GM12878 (cell line): ENCODE results near the gene COX6A2.

Experiments used
- BRCA1 ChIP-seq: IDR thresholded peaks from 2 replicates; pipeline ENCODE4 v1.6.1; 2011; ENCODE audit warnings: low read depth, low read length, improper control_type of control experiment
- CREB1 ChIP-seq: IDR thresholded peaks from 2 replicates; pipeline ENCODE4 v1.6.1; 2012; ENCODE audit warnings: low read depth, mild to moderate bottlenecking, inconsistent platforms
- FOXM1 ChIP-seq: IDR thresholded peaks from 2 replicates; pipeline ENCODE4 v1.6.1; 2012; ENCODE audit warnings: low read depth, mild to moderate bottlenecking, inconsistent platforms, low read length, moderate library complexity
- IKZF1 ChIP-seq: fragments of 450-650 bp; conservative IDR thresholded peaks from 2 replicates; pipeline ENCODE4 v1.6.1; 2017; ENCODE audit warnings: antibody characterized with exemption, mild to moderate bottlenecking
- MXI1 ChIP-seq: fragments of 150-350 bp; IDR thresholded peaks from 2 replicates; pipeline ENCODE4 v1.6.1; 2011; ENCODE audit warnings: low read depth, mild to moderate bottlenecking, inconsistent platforms, low read length, improper control_type of control experiment
- MYC ChIP-seq: IDR thresholded peaks from 2 replicates; pipeline ENCODE4 v1.6.1; 2011; ENCODE audit warnings: mild to moderate bottlenecking, low read length, moderate library complexity, inconsistent platforms; ENCODE audit not compliant: insufficient read depth, insufficient replicate concordance, insufficient read length, severe bottlenecking
- NFYB ChIP-seq: IDR thresholded peaks from 2 replicates; pipeline ENCODE4 v1.6.1; 2011; ENCODE audit warnings: low read depth, mild to moderate bottlenecking, low read length, improper control_type of control experiment, moderate library complexity; ENCODE audit not compliant: insufficient read depth
- POLR2A ChIP-seq: IDR thresholded peaks from 2 replicates; pipeline ENCODE4 v1.6.1; 2011; ENCODE audit warnings: low read depth, mild to moderate bottlenecking, low read length
- SMC3 ChIP-seq: IDR thresholded peaks from 2 replicates; pipeline ENCODE4 v1.6.1; 2011; ENCODE audit warnings: low read length, improper control_type of control experiment, borderline replicate concordance
- TARDBP ChIP-seq: IDR thresholded peaks from 2 replicates; pipeline ENCODE4 v1.6.1; 2016; ENCODE audit warnings: borderline replicate concordance
- TF ChIP-seq, protein P1 (sequence below): fragments of 450-650 bp; IDR thresholded peaks from 2 replicates; pipeline ENCODE4 v1.6.1; 2016; ENCODE audit warnings: mild to moderate bottlenecking, moderate library complexity, borderline replicate concordance
- TF ChIP-seq, protein P2 (sequence below), 3 experiments: IDR thresholded peaks in 2 of 3; conservative IDR thresholded peaks in 1 of 3; 2 replicates each; pipeline ENCODE4 v1.5.1; 2011; ENCODE audit warnings: low read depth in 3 of 3, low read length in 3 of 3, mild to moderate bottlenecking in 3 of 3, control low read depth in 2 of 3, moderate library complexity in 2 of 3, inconsistent platforms in 1 of 3, mixed read lengths in 1 of 3; ENCODE audit not compliant: control insufficient read depth in 2 of 3, insufficient read depth in 1 of 3; ENCODE audit errors: extremely low read depth in 1 of 3
- TF ChIP-seq, protein P3 (sequence below): IDR thresholded peaks from 2 replicates; pipeline ENCODE4 v1.6.1; 2011; ENCODE audit warnings: low read depth, mild to moderate bottlenecking, low read length, moderate library complexity, borderline replicate concordance; ENCODE audit errors: extremely low read depth
- TF ChIP-seq, protein P4 (sequence below): IDR thresholded peaks from 2 replicates; pipeline ENCODE4 v1.6.1; 2011; ENCODE audit warnings: low read depth, low read length, improper control_type of control experiment, borderline replicate concordance

DNA sequence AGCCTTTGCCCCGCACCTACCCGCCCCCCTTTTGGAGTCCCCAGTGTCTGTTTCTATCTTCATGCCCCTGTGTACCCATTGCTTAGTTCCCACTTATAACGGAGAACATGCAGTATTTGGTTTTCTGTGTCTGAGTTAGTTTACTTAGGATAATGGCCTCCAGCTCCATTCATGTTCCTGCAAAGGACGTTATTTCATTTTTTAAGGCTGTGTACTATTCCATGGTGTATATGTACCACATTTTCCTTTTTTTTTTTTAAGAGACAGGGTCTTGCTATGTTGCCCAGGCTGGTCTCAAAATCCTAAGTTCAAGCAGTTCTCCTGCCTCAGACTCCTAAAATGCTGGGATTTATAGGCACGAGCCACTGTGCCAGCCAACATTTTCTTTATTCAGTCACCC lies 39.7 kb upstream of the COX6A2 start:
- TF ChIP-seq, protein P1, sequence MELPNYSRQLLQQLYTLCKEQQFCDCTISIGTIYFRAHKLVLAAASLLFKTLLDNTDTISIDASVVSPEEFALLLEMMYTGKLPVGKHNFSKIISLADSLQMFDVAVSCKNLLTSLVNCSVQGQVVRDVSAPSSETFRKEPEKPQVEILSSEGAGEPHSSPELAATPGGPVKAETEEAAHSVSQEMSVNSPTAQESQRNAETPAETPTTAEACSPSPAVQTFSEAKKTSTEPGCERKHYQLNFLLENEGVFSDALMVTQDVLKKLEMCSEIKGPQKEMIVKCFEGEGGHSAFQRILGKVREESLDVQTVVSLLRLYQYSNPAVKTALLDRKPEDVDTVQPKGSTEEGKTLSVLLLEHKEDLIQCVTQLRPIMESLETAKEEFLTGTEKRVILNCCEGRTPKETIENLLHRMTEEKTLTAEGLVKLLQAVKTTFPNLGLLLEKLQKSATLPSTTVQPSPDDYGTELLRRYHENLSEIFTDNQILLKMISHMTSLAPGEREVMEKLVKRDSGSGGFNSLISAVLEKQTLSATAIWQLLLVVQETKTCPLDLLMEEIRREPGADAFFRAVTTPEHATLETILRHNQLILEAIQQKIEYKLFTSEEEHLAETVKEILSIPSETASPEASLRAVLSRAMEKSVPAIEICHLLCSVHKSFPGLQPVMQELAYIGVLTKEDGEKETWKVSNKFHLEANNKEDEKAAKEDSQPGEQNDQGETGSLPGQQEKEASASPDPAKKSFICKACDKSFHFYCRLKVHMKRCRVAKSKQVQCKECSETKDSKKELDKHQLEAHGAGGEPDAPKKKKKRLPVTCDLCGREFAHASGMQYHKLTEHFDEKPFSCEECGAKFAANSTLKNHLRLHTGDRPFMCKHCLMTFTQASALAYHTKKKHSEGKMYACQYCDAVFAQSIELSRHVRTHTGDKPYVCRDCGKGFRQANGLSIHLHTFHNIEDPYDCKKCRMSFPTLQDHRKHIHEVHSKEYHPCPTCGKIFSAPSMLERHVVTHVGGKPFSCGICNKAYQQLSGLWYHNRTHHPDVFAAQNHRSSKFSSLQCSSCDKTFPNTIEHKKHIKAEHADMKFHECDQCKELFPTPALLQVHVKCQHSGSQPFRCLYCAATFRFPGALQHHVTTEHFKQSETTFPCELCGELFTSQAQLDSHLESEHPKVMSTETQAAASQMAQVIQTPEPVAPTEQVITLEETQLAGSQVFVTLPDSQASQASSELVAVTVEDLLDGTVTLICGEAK: no peak
- TF ChIP-seq, protein P2, sequence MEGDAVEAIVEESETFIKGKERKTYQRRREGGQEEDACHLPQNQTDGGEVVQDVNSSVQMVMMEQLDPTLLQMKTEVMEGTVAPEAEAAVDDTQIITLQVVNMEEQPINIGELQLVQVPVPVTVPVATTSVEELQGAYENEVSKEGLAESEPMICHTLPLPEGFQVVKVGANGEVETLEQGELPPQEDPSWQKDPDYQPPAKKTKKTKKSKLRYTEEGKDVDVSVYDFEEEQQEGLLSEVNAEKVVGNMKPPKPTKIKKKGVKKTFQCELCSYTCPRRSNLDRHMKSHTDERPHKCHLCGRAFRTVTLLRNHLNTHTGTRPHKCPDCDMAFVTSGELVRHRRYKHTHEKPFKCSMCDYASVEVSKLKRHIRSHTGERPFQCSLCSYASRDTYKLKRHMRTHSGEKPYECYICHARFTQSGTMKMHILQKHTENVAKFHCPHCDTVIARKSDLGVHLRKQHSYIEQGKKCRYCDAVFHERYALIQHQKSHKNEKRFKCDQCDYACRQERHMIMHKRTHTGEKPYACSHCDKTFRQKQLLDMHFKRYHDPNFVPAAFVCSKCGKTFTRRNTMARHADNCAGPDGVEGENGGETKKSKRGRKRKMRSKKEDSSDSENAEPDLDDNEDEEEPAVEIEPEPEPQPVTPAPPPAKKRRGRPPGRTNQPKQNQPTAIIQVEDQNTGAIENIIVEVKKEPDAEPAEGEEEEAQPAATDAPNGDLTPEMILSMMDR (IDR thresholded peaks at IDR 0.05 in 2 of 3, conservative IDR thresholded peaks at IDR 0.05 in 1 of 3; ENCODE audit: control insufficient read depth in 2 of 3, extremely low read depth in 1 of 3, insufficient read depth in 1 of 3, low read depth in 3 of 3, low read length in 3 of 3): no peak
- TF ChIP-seq TARDBP (no peak), SMC3 (no peak), BRCA1 (no peak), FOXM1 (no peak), CREB1 (no peak), MYC (no peak), MXI1 (no peak), POLR2A (no peak), IKZF1 (no peak), NFYB (no peak)
- TF ChIP-seq, protein P3, sequence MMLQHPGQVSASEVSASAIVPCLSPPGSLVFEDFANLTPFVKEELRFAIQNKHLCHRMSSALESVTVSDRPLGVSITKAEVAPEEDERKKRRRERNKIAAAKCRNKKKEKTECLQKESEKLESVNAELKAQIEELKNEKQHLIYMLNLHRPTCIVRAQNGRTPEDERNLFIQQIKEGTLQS: no peak
- TF ChIP-seq, protein P4, sequence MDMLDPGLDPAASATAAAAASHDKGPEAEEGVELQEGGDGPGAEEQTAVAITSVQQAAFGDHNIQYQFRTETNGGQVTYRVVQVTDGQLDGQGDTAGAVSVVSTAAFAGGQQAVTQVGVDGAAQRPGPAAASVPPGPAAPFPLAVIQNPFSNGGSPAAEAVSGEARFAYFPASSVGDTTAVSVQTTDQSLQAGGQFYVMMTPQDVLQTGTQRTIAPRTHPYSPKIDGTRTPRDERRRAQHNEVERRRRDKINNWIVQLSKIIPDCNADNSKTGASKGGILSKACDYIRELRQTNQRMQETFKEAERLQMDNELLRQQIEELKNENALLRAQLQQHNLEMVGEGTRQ: no peak
